Measurements from ENCODE around the gene KCNJ1. TPM values are rescaled to one million over a fixed set of nuclear protein-coding genes. Genes with fewer than 3 reads are reported as not detected.

Gene KCNJ1
- total RNA-seq, 1 donor from 2014 or later: not detected

DNA sequence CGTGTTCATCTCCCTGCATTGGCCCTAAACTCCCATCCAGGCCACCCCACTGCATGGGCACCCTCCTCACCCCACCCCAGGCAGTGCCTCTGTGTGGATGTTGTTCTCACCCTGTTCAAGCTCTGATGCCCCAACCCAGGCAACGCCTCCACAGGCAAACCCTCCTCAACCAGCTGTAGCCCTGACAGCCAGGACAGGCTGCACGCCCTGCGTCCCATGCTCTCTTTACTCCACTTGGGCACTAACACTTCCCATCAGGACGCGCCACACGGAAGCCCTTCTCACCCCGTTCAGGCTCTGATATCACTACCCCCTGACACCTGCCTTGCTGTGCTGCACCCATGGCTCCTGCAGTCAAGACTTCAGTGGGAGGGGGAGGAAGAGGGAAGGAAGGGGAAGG lies 47.9 kb downstream of the KCNJ1 start:
- Histone ChIP-seq H3K9me3 (no peaks in the 10 kb centered on the region), H3K27ac (no peak overlapping the region), H3K4me1 (no peaks in the 10 kb centered on the region), H3K4me3 (no peak overlapping the region), H3K36me3 (no peaks in the 10 kb centered on the region), H3K27me3 (no peaks in the 10 kb centered on the region)
- TF ChIP-seq, protein P1, sequence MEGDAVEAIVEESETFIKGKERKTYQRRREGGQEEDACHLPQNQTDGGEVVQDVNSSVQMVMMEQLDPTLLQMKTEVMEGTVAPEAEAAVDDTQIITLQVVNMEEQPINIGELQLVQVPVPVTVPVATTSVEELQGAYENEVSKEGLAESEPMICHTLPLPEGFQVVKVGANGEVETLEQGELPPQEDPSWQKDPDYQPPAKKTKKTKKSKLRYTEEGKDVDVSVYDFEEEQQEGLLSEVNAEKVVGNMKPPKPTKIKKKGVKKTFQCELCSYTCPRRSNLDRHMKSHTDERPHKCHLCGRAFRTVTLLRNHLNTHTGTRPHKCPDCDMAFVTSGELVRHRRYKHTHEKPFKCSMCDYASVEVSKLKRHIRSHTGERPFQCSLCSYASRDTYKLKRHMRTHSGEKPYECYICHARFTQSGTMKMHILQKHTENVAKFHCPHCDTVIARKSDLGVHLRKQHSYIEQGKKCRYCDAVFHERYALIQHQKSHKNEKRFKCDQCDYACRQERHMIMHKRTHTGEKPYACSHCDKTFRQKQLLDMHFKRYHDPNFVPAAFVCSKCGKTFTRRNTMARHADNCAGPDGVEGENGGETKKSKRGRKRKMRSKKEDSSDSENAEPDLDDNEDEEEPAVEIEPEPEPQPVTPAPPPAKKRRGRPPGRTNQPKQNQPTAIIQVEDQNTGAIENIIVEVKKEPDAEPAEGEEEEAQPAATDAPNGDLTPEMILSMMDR (IDR thresholded peaks at IDR 0.05): no peak
- DNase-seq (ENCODE audit: low spot score in 2 of 2): no peak
- intact Hi-C loops (cut with DNase I): no loop called here

- intact Hi-C loops (cut with DNase I): no loop called here
- Histone ChIP-seq H3K36me3 (no peaks in the 10 kb centered on the region), H3K27ac (no peak overlapping the region), H3K27me3 (no peaks in the 10 kb centered on the region), H3K9me3 (no peaks in the 10 kb centered on the region), H3K4me1 (no peaks in the 10 kb centered on the region), H3K4me3 (no peak overlapping the region)
- TF ChIP-seq, protein P1 (IDR thresholded peaks at IDR 0.05): no peak
- DNase-seq (ENCODE audit: low spot score in 2 of 2): no peak
These were observed 52.0 kb downstream of the KCNJ1 start for GRCh38 chr11:128814856-128815705.

DNA sequence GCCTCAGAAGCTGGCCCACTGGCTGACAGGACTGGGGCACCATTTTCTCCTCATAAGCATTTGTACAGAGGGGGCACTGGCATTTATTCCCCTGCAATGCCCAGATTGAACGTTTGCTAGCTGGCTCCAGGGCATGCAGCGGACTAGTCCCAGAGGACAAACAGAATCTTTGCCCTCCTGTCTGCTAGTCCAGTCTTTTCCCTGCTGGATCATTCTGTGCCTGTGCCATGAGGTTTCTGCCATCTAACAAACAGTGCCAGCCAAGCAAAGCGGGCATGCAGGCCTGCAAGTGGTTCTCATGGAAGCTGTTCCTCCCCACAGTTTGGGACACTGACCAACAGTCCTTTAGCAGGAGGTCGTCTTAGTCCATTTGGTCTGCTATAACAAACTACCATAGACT lies 53.4 kb downstream of the KCNJ1 start:
- no peaks in the 10 kb centered on the region for H3K4me1 ChIP-seq
- no peaks in the 10 kb centered on the region for H3K9me3 ChIP-seq
- intact Hi-C loops (cut with DNase I): no loop called here
- DNase-seq (ENCODE audit: low spot score in 2 of 2): no peak
- TF ChIP-seq, protein P1 (IDR thresholded peaks at IDR 0.05): no peak
- no peaks in the 10 kb centered on the region for H3K36me3 ChIP-seq
- no peak overlapping the region for H3K4me3 ChIP-seq
- H3K27me3 ChIP-seq: no peaks in the 10 kb centered on the region
- H3K27ac ChIP-seq: no peak overlapping the region

DNA sequence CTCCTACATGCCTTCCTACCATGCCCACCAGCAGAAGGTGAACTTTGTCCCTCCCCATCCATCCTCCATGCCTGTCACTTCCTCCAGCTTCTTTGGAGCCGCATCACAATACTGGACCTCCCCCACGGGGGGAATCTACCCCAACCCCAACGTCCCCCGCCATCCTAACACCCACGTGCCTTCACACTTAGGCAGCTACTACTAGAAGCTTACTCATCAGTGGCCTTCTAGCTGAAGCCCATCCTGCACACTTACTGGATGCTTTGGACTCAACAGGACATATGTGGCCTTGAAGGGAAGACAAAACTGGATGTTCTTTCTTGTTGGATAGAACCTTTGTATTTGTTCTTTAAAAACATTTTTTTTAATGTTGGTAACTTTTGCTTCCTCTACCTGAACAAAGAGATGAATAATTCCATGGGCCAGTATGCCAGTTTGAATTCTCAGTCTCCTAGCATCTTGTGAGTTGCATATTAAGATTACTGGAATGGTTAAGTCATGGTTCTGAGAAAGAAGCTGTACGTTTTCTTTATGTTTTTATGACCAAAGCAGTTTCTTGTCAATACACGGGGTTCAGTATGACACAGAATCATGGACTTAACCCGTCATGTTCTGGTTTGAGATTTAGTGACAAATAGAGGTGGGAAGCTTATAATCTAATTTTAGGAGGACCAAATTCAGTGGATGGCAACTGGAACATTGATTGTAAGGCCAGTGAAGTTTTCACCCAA lies 56.1 kb downstream of the KCNJ1 start:
- H3K4me1 ChIP-seq: no peaks in the 10 kb centered on the region
- H3K4me3 ChIP-seq: no peak overlapping the region
- no peaks in the 10 kb centered on the region for H3K27me3 ChIP-seq
- TF ChIP-seq, protein P1 (IDR thresholded peaks at IDR 0.05): no peak
- H3K27ac ChIP-seq: no peak overlapping the region
- no peaks in the 10 kb centered on the region for H3K36me3 ChIP-seq
- no peak for DNase-seq (ENCODE audit: low spot score in 2 of 2)
- intact Hi-C loops (cut with DNase I): no loop called here
- no peaks in the 10 kb centered on the region for H3K9me3 ChIP-seq

DNA sequence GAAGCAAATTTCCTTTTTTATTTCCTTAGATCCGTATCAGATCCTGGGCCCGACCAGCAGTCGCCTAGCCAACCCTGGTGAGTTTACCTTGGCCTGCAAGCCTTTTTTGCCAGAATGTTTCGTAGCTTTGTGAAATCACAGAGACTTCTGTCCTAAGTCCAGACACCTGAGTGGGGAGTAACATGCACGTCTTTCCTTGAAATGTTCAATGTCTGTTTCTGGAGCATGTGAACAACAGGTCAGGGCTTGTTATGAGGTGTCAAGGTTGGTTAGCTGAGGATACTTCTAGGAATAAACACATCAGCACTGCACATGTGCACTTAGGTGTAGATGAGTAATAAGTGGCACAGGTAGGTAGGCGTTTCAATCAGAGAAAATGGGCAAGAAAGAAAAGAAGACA lies 58.0 kb downstream of the KCNJ1 start:
- Histone ChIP-seq H3K4me3 (no peak overlapping the region), H3K36me3 (no peaks in the 10 kb centered on the region), H3K4me1 (no peaks in the 10 kb centered on the region), H3K27me3 (no peaks in the 10 kb centered on the region), H3K27ac (no peak overlapping the region), H3K9me3 (no peaks in the 10 kb centered on the region)
- no peak for DNase-seq (ENCODE audit: low spot score in 2 of 2)
- TF ChIP-seq, protein P1 (IDR thresholded peaks at IDR 0.05): no peak
- intact Hi-C loops (cut with DNase I): no loop called here
